Measurements from ENCODE around the gene TCFL5.
"Not testable (repeated sequence)": the region's sequence is repeated elsewhere in the genome, so short reads cannot be mapped to it uniquely, and the experiment has no call there.

Gene TCFL5

GRCh38 chr20:62852841-62853240 is 8.8 kb downstream of the TCFL5 start:
- no peak for DNase-seq

GRCh38 chr20:62852196-62852595 is 9.4 kb downstream of the TCFL5 start:
- no peak for DNase-seq

- DNase-seq = no peak
Observed at GRCh38 chr20:62850333-62850974, 11.2 kb downstream of the TCFL5 start.

DNA sequence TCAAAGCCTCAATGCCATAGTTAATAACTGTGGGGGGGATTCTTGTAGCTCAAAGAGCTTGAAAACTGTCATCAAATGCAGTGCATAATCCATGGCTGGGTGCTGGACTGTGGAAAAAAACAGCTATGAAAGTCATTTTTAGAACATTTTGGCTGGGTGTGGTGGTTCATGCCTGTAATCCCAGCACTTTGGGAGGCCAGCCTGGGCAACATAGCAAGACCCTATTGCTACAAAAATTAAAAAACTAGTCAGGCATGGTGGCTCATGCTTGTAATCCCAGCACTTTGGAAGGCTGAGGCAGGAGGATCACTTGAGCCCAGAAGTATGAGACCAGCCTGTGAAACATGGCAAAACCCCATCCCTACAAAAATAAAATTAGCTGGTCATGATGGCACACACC is 12.2 kb downstream of the TCFL5 start:
- DNase-seq = no peak

GRCh38 chr20:62848917-62849316 is 12.7 kb downstream of the TCFL5 start:
- DNase-seq = not testable (repeated sequence)

DNA sequence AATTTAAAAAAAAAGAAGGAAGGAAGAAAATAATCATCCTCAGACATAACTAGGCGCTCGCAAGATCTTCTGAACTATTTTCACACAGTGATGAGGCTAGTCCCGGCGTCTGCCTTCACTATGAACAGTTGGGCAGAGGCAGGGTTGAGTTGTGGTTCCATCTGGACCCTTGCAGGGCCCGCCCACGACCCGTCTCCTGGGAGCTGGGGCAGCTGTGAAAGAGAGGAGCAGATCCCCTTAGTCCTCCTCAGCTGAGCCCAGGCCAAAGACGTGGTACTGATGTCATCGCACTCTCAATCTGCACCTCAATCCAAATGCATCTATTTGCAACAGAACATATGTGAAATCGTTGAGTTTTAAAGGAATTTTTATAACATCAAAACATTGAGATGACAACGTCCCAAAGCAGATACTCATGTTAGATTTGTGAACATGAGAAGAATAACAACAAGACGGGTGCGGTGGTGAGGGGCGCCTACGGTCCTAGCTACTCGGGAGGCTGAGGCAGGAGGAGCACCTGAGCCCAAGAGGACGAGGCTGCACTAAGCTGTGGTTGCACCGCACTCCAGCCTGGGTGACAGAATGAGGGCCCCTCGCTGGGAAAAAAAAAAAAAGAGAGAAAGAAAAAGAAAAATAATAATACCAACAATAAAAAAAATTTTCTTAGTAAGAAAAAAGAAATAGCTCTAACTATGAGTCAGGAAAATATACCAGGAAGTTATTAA is 15.3 kb downstream of the TCFL5 start:
- no peak for DNase-seq

GRCh38 chr20:62845416-62846160 is 16.0 kb downstream of the TCFL5 start:
- no peak for DNase-seq

- no peak for DNase-seq
Observed at GRCh38 chr20:62844182-62844581, 17.4 kb downstream of the TCFL5 start.

DNA sequence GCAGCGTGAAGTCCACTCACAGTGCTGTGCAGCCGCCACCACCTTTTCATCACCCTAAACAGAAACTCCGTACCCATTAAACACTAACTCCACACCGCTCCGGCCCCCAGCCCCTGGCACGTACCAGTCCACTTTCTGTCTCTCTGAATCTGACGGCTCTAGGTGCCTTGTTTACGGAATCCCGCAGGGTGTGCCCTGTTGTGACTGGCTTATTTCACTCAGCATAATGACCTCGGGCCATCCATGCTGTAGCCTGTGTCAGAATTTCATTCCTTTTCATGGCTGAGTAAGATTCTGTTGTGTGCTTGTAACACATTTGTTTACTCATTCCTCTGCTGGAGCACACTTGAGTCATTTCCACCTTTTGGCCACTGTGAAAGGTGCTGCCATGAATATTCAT is 18.0 kb downstream of the TCFL5 start:
- no peak for DNase-seq

DNA sequence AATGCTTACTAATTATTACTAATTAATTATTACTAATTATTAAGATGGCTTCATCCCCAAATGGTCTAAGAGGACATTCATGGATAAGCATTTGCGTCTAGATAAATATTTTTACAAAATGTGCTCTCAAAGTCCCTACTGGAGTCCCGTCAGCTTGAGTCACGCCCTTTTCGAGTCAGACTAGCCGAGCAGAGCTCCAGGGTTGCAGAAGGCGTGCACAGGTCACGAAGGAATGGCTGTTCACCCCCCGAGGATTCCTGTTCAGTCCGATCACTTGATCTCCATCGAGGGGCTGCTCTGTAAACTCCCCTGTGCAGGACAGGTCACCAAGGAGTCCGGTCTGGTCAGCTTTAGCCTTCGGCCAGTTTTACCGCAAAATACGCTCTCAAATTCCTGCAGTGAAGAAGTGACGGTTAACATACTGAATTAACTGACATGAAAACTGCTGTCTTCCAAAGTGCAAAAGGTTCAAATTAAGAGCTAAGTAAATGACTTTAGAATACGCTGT is 19.9 kb downstream of the TCFL5 start:
- no peak for DNase-seq

GRCh38 chr20:62840244-62841197 is 21.1 kb downstream of the TCFL5 start:
- no peak for DNase-seq

GRCh38 chr20:62839816-62840215 is 21.8 kb downstream of the TCFL5 start:
- no peak for DNase-seq

DNA sequence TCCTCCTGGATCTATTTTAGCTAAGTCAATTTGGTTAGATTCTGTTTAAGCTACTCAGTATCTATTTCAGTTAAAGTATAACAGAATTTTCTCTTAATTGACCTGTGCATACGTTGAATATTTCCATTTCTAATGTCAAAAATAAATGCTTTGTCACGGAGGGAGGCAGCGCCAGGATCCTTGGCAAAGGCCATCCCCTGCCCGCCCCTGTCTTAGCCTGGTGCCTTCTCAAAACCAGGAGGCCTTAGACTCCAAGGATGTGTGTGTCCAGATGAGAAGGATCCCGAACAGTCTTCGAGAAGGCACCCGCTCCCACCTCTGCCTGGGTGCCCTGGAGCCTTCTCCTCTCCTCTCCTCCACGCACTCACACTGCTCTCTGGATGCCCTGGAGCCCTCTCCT is 22.4 kb downstream of the TCFL5 start:
- DNase-seq = no peak

DNA sequence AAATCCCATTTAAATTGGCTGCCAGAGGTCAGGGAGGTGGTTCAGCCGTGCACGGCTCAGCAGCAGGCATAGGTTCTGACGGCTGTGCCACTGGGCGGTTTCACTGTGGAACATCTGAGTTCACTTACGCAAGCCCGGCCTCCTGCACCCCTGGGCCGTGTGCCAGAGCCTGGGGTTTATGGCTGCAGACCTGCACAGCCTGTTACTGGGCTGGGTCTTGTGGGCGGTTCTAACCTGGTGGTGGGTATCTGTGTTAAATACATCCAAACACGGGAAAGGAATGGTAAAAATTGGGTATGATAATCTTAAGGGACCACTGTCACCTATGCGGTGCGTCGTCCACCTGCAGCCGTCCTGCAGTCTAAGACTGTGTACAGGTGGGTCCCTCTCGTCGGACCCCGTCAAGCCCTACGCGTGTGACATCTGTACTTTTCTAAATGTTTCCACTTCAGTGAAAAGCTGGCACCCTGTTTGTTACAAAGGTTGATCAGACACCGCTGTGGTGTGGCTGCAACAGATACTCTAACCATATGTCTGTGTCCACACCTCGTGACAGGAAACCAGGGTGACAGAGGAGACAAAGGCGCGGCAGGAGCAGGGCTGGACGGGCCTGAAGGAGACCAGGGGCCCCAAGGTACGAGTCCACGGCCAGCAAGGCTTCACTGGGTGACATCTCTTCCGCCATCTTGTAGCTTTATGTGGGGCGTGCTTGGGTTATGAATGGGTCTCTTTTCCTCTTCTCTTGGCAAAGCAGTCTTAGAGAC is 23.3 kb downstream of the TCFL5 start:
- no peak for DNase-seq

DNA sequence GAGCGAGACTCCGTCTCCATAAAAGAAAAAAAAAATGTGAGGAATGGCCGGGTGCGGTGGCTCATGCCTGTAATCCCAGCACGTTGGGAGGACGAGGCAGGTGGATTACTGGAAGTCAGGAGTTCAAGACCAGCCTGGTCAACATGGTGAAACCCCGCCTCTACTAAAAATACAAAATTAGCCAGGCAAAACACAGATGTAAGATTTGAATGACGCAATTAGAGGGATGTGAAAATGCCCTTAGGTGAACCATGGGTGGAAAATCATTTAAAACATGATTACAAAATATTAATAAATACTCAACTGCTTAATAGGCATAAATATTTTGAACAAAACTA is 23.9 kb downstream of the TCFL5 start:
- DNase-seq = no peak

DNA sequence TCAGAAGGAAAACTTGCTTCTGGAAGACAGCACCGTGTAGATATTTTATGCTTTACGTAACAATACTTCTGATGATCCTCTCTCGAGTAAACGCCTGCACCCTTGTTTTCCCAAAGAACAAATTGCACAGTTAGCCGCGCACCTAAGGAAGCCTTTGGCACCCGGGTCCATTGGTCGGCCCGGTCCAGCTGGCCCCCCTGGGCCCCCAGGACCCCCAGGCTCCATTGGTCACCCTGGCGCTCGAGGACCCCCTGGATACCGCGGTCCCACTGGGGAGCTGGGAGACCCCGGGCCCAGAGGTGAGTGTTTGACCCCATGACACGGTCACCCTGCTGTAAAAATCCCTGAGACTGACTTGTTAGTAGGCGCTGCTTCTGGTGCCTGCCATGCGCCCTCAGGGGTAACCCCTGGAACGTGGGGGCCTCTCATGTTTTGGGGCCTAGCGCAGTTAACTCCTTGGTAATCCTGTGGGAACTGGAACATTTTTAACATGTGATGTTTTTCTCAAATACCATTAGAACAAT is 24.6 kb downstream of the TCFL5 start:
- no peak for DNase-seq

DNA sequence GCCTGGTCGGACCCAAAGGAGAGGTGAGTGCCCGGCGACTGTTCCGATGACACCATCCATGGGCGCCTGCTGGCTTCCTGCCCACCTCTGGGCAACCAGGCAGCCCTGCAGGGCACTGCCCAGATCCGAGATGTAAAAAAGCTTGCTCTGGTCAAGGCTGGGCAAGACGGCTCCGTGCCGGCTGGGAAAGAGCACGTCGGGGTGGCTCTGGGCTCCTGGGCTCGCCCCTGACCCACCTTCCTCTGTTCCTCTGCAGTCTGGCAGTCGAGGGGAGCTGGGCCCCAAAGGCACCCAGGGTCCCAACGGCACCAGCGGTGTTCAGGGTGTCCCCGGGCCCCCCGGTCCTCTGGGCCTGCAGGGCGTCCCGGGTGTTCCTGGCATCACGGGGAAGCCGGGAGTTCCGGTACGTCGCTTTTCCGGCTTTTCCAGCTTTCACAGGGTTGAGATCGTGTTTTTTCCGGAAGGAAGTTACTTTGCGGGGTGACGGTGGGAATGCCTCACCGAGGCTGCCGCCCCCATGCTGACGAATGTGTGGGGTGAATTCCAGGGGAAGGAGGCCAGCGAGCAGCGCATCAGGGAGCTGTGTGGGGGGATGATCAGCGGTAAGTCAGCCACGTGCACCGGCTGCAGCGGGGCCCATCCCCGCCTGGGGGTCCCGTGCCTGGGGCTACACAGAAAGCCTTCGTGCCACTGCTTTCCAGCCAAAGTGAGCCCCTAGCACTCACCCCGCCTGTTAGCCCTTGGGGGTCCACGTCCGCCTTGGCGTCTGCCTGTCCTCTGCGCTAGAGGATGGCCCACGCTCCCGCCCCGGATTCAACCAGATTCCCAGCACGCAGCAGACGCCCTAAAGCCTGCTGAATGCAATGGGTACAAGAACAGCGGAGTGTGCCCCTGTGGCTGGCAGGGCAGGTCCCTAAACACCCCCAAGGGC is 25.4 kb downstream of the TCFL5 start:
- no peak for DNase-seq

GRCh38 chr20:62834967-62835730 is 26.5 kb downstream of the TCFL5 start:
- DNase-seq = no peak

- DNase-seq = no peak
Observed at GRCh38 chr20:62832951-62833391, 28.7 kb downstream of the TCFL5 start.

Data from cortex of kidney (tissue), 1 donor.